ENCODE results near the gene NOXO1.
A peak's percentile ranks its signal among the peaks of the same experiment; 100 is the strongest.
"Not testable (repeated sequence)": the region's sequence is repeated elsewhere in the genome, so short reads cannot be mapped to it uniquely, and the experiment has no call there.

NOXO1 gene

GRCh38 chr16:1940273-1941161, 40.8 kb downstream of the NOXO1 start:
- DNase-seq = no peak

- not testable (repeated sequence) for DNase-seq
Measured at GRCh38 chr16:1939833-1940232, 41.4 kb downstream of the NOXO1 start.

GRCh38 chr16:1938910-1939309, 42.4 kb downstream of the NOXO1 start:
- DNase-seq = no peak

- no peak for DNase-seq
Measured at GRCh38 chr16:1938316-1938715, 43.0 kb downstream of the NOXO1 start.

GRCh38 chr16:1936945-1937479, 44.3 kb downstream of the NOXO1 start:
- DNase-seq = no peak

- no peak for DNase-seq
Measured at GRCh38 chr16:1933097-1933661, 48.1 kb downstream of the NOXO1 start.

GRCh38 chr16:1932050-1933028, 48.9 kb downstream of the NOXO1 start:
- no peak for DNase-seq

- no peak for DNase-seq
Measured at GRCh38 chr16:1930338-1930720, 50.9 kb downstream of the NOXO1 start.

- peak; percentile 90 for DNase-seq
Measured at GRCh38 chr16:1929578-1930337, 51.5 kb downstream of the NOXO1 start.

GRCh38 chr16:1929105-1929504, 52.2 kb downstream of the NOXO1 start:
- DNase-seq = no peak

Measured in left hindlimb (tissue), 1 donor.